Thyroid gland (tissue), 4 donors: ENCODE measurements around the gene SSX2IP.

Experiments used
- POLR2A ChIP-seq, 2 donors: fragments of 450-650 bp; IDR thresholded peaks; one replicate each; pipeline ENCODE4 v1.6.1; 2017; ENCODE audit warnings: antibody characterized with exemption in 2 of 2, mild to moderate bottlenecking in 2 of 2, moderate library complexity in 1 of 2
- TF ChIP-seq, protein P1 (sequence below), 6 experiments: fragments of 200-600 bp in 3 of 6; fragments of 450-650 bp in 3 of 6; sonication (generic) in 3 of 6; IDR thresholded peaks; one replicate each; pipeline ENCODE4 v1.5.1; 2016 to 2019; ENCODE audit warnings: antibody characterized with exemption in 6 of 6, mild to moderate bottlenecking in 2 of 6, inconsistent platforms in 1 of 6, moderate library complexity in 1 of 6

DNA sequence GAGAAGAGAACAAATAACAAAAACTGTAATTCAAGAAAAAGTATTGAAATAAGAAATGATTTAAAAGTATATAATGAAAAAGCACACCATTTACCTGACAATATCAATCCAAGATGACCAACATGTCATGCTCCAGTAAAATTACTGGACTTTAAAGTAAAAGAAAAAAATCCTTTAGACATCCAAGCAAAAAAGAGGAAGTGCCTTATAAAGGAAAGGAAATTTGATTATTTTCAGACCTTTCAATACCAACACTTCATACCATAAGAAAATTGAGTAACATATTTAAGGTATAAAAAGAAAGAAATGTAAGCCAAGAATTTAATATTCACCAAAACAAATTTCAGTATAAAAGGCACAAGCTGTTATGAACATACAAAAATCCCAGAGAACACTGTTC lies 46.2 kb upstream of the SSX2IP start:
- TF ChIP-seq, protein P1, sequence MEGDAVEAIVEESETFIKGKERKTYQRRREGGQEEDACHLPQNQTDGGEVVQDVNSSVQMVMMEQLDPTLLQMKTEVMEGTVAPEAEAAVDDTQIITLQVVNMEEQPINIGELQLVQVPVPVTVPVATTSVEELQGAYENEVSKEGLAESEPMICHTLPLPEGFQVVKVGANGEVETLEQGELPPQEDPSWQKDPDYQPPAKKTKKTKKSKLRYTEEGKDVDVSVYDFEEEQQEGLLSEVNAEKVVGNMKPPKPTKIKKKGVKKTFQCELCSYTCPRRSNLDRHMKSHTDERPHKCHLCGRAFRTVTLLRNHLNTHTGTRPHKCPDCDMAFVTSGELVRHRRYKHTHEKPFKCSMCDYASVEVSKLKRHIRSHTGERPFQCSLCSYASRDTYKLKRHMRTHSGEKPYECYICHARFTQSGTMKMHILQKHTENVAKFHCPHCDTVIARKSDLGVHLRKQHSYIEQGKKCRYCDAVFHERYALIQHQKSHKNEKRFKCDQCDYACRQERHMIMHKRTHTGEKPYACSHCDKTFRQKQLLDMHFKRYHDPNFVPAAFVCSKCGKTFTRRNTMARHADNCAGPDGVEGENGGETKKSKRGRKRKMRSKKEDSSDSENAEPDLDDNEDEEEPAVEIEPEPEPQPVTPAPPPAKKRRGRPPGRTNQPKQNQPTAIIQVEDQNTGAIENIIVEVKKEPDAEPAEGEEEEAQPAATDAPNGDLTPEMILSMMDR (IDR thresholded peaks at IDR 0.05) = no peak
- no peak for TF ChIP-seq POLR2A (IDR thresholded peaks at IDR 0.05)
